ENCODE measurements around the gene NRG3. TPM values are rescaled to one million over a fixed set of nuclear protein-coding genes. Genes with fewer than 3 reads are reported as not detected.

NRG3 gene
- total RNA-seq, 2 experiments from 2014 or later = not detected

GRCh38 chr10:81871558-81871957 lies 3.4 kb upstream of the NRG3 start:
- DNase-seq (no peak), ATAC-seq (no peak)
- ChIA-PET POLR2A (no interaction called here), CTCF (no interaction called here)
- Mint-ChIP-seq H3K4me1 (peaks cover 10% of the 10 kb centered on the region), H3K36me3 (ENCODE audit: low read depth) (no peaks in the 10 kb centered on the region), H3K4me3 (no peak overlapping the region), H3K27ac (no peak overlapping the region), H3K27me3 (peaks cover 23% of the 10 kb centered on the region), H3K9me3 (ENCODE audit: low read depth) (no peaks in the 10 kb centered on the region)
- intact Hi-C loops (cut with DNase I, micrococcal nuclease) = no loop called here

- intact Hi-C loops (cut with DNase I, micrococcal nuclease) = no loop called here
- ChIA-PET CTCF (no interaction called here), POLR2A (interaction anchor here (0.7 kb wide), 1 partner anchor 164 kb away, joined by 3 read pairs; no protein-coding TSS in a partner anchor)
- ATAC-seq = no peak
- no peak overlapping the region for H3K4me3 Mint-ChIP-seq
- no peaks in the 10 kb centered on the region for H3K36me3 Mint-ChIP-seq (ENCODE audit: low read depth)
- H3K27me3 Mint-ChIP-seq = peaks cover 31% of the 10 kb centered on the region
- no peak overlapping the region for H3K27ac Mint-ChIP-seq
- DNase-seq = no peak
- no peaks in the 10 kb centered on the region for H3K9me3 Mint-ChIP-seq (ENCODE audit: low read depth)
- H3K4me1 Mint-ChIP-seq = peaks cover 11% of the 10 kb centered on the region
Observed at GRCh38 chr10:81872206-81872862, 2.7 kb upstream of the NRG3 start.

GRCh38 chr10:81873231-81873931 lies 1.6 kb upstream of the NRG3 start:
- Mint-ChIP-seq H3K36me3 (ENCODE audit: low read depth) (no peaks in the 10 kb centered on the region), H3K4me1 (peaks cover 11% of the 10 kb centered on the region), H3K27me3 (peaks cover 38% of the 10 kb centered on the region), H3K4me3 (no peak overlapping the region), H3K27ac (no peak overlapping the region), H3K9me3 (ENCODE audit: low read depth) (no peaks in the 10 kb centered on the region)
- no peak for ATAC-seq
- ChIA-PET CTCF (no interaction called here), POLR2A (interaction anchor here (0.7 kb wide), 1 partner anchor 165 kb away, joined by 3 read pairs; no protein-coding TSS in a partner anchor)
- intact Hi-C loops (cut with DNase I, micrococcal nuclease) = no loop called here
- DNase-seq = no peak

GRCh38 chr10:81873932-81874816 lies 820 bp upstream of the NRG3 start:
- Mint-ChIP-seq H3K27me3 (peaks cover 41% of the 10 kb centered on the region), H3K27ac (no peak overlapping the region), H3K36me3 (ENCODE audit: low read depth) (no peaks in the 10 kb centered on the region), H3K9me3 (ENCODE audit: low read depth) (no peaks in the 10 kb centered on the region), H3K4me1 (peaks cover 11% of the 10 kb centered on the region), H3K4me3 (no peak overlapping the region)
- intact Hi-C loops (cut with DNase I, micrococcal nuclease) = no loop called here
- DNase-seq = peak; percentile 18
- ChIA-PET POLR2A (no interaction called here), CTCF (no interaction called here)
- peak; percentile 36 for ATAC-seq

GRCh38 chr10:81875467-81876252 lies 666 bp downstream of the NRG3 start:
- POLR2A ChIA-PET = no interaction called here
- Mint-ChIP-seq H3K4me1 (peaks cover 11% of the 10 kb centered on the region), H3K4me3 (no peak overlapping the region), H3K27me3 (peaks cover 41% of the 10 kb centered on the region), H3K9me3 (ENCODE audit: low read depth) (no peaks in the 10 kb centered on the region), H3K27ac (no peak overlapping the region), H3K36me3 (ENCODE audit: low read depth) (no peaks in the 10 kb centered on the region)
- DNase-seq = no peak
- intact Hi-C loops (cut with DNase I, micrococcal nuclease) = no loop called here
- ATAC-seq = no peak
- CTCF ChIA-PET = no interaction called here

- H3K27me3 Mint-ChIP-seq = peaks cover 40% of the 10 kb centered on the region
- H3K4me1 Mint-ChIP-seq = peaks cover 11% of the 10 kb centered on the region
- DNase-seq (no peak), ATAC-seq (no peak)
- ChIA-PET POLR2A (no interaction called here), CTCF (interaction anchor here (0.7 kb wide), 1 partner anchor 1169 kb away, joined by 5 read pairs; no protein-coding TSS in a partner anchor)
- intact Hi-C loops (cut with DNase I, micrococcal nuclease) = no loop called here
- H3K27ac Mint-ChIP-seq = no peak overlapping the region
- no peaks in the 10 kb centered on the region for H3K9me3 Mint-ChIP-seq (ENCODE audit: low read depth)
- H3K4me3 Mint-ChIP-seq = no peak overlapping the region
- H3K36me3 Mint-ChIP-seq (ENCODE audit: low read depth) = no peaks in the 10 kb centered on the region
Observed at GRCh38 chr10:81876253-81877077, 1.5 kb downstream of the NRG3 start.

GRCh38 chr10:81877596-81877995 lies 2.6 kb downstream of the NRG3 start:
- intact Hi-C loops (cut with DNase I, micrococcal nuclease) = no loop called here
- peaks cover 32% of the 10 kb centered on the region for H3K27me3 Mint-ChIP-seq
- no peak overlapping the region for H3K27ac Mint-ChIP-seq

GRCh38 chr10:81882011-81882410 lies 7.0 kb downstream of the NRG3 start:
- no peaks in the 10 kb centered on the region for H3K4me1 Mint-ChIP-seq
- ATAC-seq = no peak

More at GRCh38 chr10:81877596-81877995, 2.6 kb downstream of the NRG3 start:
- CTCF ChIA-PET = no interaction called here
- Mint-ChIP-seq H3K36me3 (ENCODE audit: low read depth) (no peaks in the 10 kb centered on the region), H3K4me3 (no peak overlapping the region), H3K4me1 (peaks cover 11% of the 10 kb centered on the region), H3K9me3 (ENCODE audit: low read depth) (no peaks in the 10 kb centered on the region)
- POLR2A ChIA-PET = no interaction called here
- DNase-seq = no peak
- ATAC-seq = no peak

GRCh38 chr10:81884856-81885255 lies 9.9 kb downstream of the NRG3 start:
- Mint-ChIP-seq H3K4me1 (no peaks in the 10 kb centered on the region), H3K9me3 (ENCODE audit: low read depth) (no peaks in the 10 kb centered on the region), H3K27me3 (peaks cover 2% of the 10 kb centered on the region), H3K36me3 (ENCODE audit: low read depth) (no peaks in the 10 kb centered on the region), H3K4me3 (no peak overlapping the region), H3K27ac (no peak overlapping the region)
- ChIA-PET POLR2A (no interaction called here), CTCF (no interaction called here)
- intact Hi-C loops (cut with DNase I, micrococcal nuclease) = no loop called here
- DNase-seq (no peak), ATAC-seq (no peak)

More at GRCh38 chr10:81882011-81882410, 7.0 kb downstream of the NRG3 start:
- Mint-ChIP-seq H3K27ac (no peak overlapping the region), H3K9me3 (ENCODE audit: low read depth) (no peaks in the 10 kb centered on the region), H3K36me3 (ENCODE audit: low read depth) (no peaks in the 10 kb centered on the region), H3K4me3 (no peak overlapping the region), H3K27me3 (peaks cover 17% of the 10 kb centered on the region)
- intact Hi-C loops (cut with DNase I, micrococcal nuclease) = no loop called here
- ChIA-PET CTCF (no interaction called here), POLR2A (no interaction called here)
- DNase-seq = no peak

GRCh38 chr10:81885491-81885890 lies 10.5 kb downstream of the NRG3 start:
- ATAC-seq (no peak), DNase-seq (no peak)
- Mint-ChIP-seq H3K9me3 (ENCODE audit: low read depth) (no peaks in the 10 kb centered on the region), H3K27me3 (peaks cover 2% of the 10 kb centered on the region), H3K4me3 (no peak overlapping the region), H3K4me1 (no peaks in the 10 kb centered on the region), H3K36me3 (ENCODE audit: low read depth) (no peaks in the 10 kb centered on the region), H3K27ac (no peak overlapping the region)
- ChIA-PET CTCF (no interaction called here), POLR2A (no interaction called here)
- intact Hi-C loops (cut with DNase I, micrococcal nuclease) = no loop called here

All from activated CD4-positive, alpha-beta T cell treated with anti-CD3 and anti-CD28 coated beads for 36 hours (primary cell).